Lower lobe of right lung (tissue), 2 donors: ENCODE results near the gene ABLIM1. TPM values are rescaled to one million over a fixed set of nuclear protein-coding genes. Genes with fewer than 3 reads are reported as not detected.
A peak's percentile ranks its signal among the peaks of the same experiment; 100 is the strongest.

Experiments used
- ATAC-seq, 2 donors: fragments of 200-7000 bp; cut with Tn5 transposase; one replicate each; pipeline ENCODE4 v1.9.1; 2020 to 2022; ENCODE audit warnings: mild to moderate bottlenecking in 2 of 2, moderate library complexity in 2 of 2
- DNase-seq: peaks from one replicate; pipeline ENCODE4 v3.0.0-alpha.2; 2020
- H3K27ac ChIP-seq: fragments of 200-600 bp; one replicate; pipeline ENCODE4 v1.8.0; 2022
- H3K27me3 ChIP-seq: fragments of 200-600 bp; one replicate; pipeline ENCODE4 v1.8.0; 2022; ENCODE audit warnings: low read depth
- H3K36me3 ChIP-seq: fragments of 200-600 bp; one replicate; pipeline ENCODE4 v1.8.0; 2022; ENCODE audit warnings: mild to moderate bottlenecking
- H3K4me1 ChIP-seq: fragments of 200-600 bp; one replicate; pipeline ENCODE4 v1.8.0; 2022
- H3K4me3 ChIP-seq: fragments of 200-600 bp; one replicate; pipeline ENCODE4 v1.8.0; 2022; ENCODE audit warnings: mild to moderate bottlenecking
- H3K9me3 ChIP-seq: fragments of 200-600 bp; one replicate; pipeline ENCODE4 v1.8.0; 2022
- CTCF ChIP-seq: fragments of 200-600 bp; IDR thresholded peaks from one replicate; pipeline ENCODE4 v1.8.0; 2022; ENCODE audit warnings: antibody characterized with exemption, mild to moderate bottlenecking
- intact Hi-C: fragments of 100-400 bp; cut with DNase I; formaldehyde crosslinking; loops from one replicate; pipeline ENCODE4 v1.11.0; 2022
- total RNA-seq: library from RNA; stranded (reverse); fragmentation: NEBNext Ultra II Directional; extraction: Animal tissue kit (Norgen Biotek cat#: 25700); gene quantifications from one replicate; pipeline ENCODE4 v1.2.1, GENCODE V29; 2021
- donor health status: DM: no; HTN: yes; CAD: no; lungs with severe emphysema.

Gene ABLIM1
- total RNA-seq, 1 donor from 2014 or later = 106 TPM

- Histone ChIP-seq H3K27me3 (peaks cover 32% of the 10 kb centered on the region), H3K36me3 (no peaks in the 10 kb centered on the region), H3K27ac (no peak overlapping the region), H3K9me3 (no peaks in the 10 kb centered on the region), H3K4me3 (no peak overlapping the region), H3K4me1 (peaks cover 37% of the 10 kb centered on the region)
- peak; percentile 50 to 63 for ATAC-seq
- no peak for TF ChIP-seq CTCF
- intact Hi-C loops = no loop called here
- no peak for DNase-seq
These were observed 256.8 kb downstream of the ABLIM1 start for GRCh38 chr10:114401195-114401791.

GRCh38 chr10:114400091-114400490 lies 258.0 kb downstream of the ABLIM1 start:
- Histone ChIP-seq H3K36me3 (no peaks in the 10 kb centered on the region), H3K27me3 (peaks cover 29% of the 10 kb centered on the region), H3K4me3 (no peak overlapping the region), H3K27ac (no peak overlapping the region), H3K9me3 (no peaks in the 10 kb centered on the region), H3K4me1 (peaks cover 37% of the 10 kb centered on the region)
- DNase-seq (no peak), ATAC-seq (peak in 1 of 2 donors; percentile 3)
- intact Hi-C loops = no loop called here
- TF ChIP-seq CTCF = no peak

GRCh38 chr10:114399576-114399975 lies 258.5 kb downstream of the ABLIM1 start:
- DNase-seq (no peak), ATAC-seq (no peak)
- Histone ChIP-seq H3K4me3 (no peak overlapping the region), H3K9me3 (no peaks in the 10 kb centered on the region), H3K27ac (peak overlapping the region; percentile 18), H3K4me1 (peaks cover 32% of the 10 kb centered on the region), H3K27me3 (peaks cover 29% of the 10 kb centered on the region), H3K36me3 (no peaks in the 10 kb centered on the region)
- TF ChIP-seq CTCF = no peak
- intact Hi-C loops = no loop called here

- intact Hi-C loops = no loop called here
- no peaks in the 10 kb centered on the region for H3K9me3 ChIP-seq
- H3K36me3 ChIP-seq = no peaks in the 10 kb centered on the region
- DNase-seq = no peak
- peaks cover 24% of the 10 kb centered on the region for H3K4me1 ChIP-seq
- H3K4me3 ChIP-seq = no peak overlapping the region
- no peak overlapping the region for H3K27ac ChIP-seq
- ATAC-seq = no peak
- TF ChIP-seq CTCF = no peak
- peaks cover 21% of the 10 kb centered on the region for H3K27me3 ChIP-seq
These were observed 259.3 kb downstream of the ABLIM1 start for GRCh38 chr10:114398587-114399331.

- Histone ChIP-seq H3K9me3 (no peaks in the 10 kb centered on the region), H3K4me1 (peaks cover 21% of the 10 kb centered on the region), H3K4me3 (no peak overlapping the region), H3K27me3 (peaks cover 14% of the 10 kb centered on the region), H3K27ac (no peak overlapping the region), H3K36me3 (no peaks in the 10 kb centered on the region)
- no peak for DNase-seq
- intact Hi-C loops = no loop called here
- TF ChIP-seq CTCF = no peak
- peak in 1 of 2 donors; percentile 31 for ATAC-seq
These were observed 260.4 kb downstream of the ABLIM1 start for GRCh38 chr10:114397651-114398145.
